NCI-H1092 (cell line): Measurements from ENCODE around the gene SOD2.
A peak's percentile ranks its signal among the peaks of the same experiment; 100 is the strongest.
"Not testable (repeated sequence)": the region's sequence is repeated elsewhere in the genome, so short reads cannot be mapped to it uniquely, and the experiment has no call there.

ENCODE experiments used
- DNase-seq: peaks from one replicate; lab custom pipeline; 2025; lab: John Stamatoyannopoulos, UW

Gene SOD2

GRCh38 chr6:159693128-159693893, at the start of gene SOD2:
TSS of gene SOD2 (minus strand) at chr6:159693241. CDS start at chr6:159693167, 74 bp downstream.
- peak; percentile 95 for DNase-seq

GRCh38 chr6:159742165-159742564, 49.1 kb upstream of the SOD2 start:
- no peak for DNase-seq

GRCh38 chr6:159739341-159739740, 46.3 kb upstream of the SOD2 start:
- DNase-seq = no peak

- DNase-seq = no peak
Observed at GRCh38 chr6:159736908-159737307, 43.9 kb upstream of the SOD2 start.

GRCh38 chr6:159733395-159733794, 40.4 kb upstream of the SOD2 start:
- not testable (repeated sequence) for DNase-seq

GRCh38 chr6:159732550-159732949, 39.5 kb upstream of the SOD2 start:
- not testable (repeated sequence) for DNase-seq

GRCh38 chr6:159730332-159730676, 37.3 kb upstream of the SOD2 start:
- no peak for DNase-seq

- DNase-seq = no peak
Observed at GRCh38 chr6:159729598-159730331, 36.7 kb upstream of the SOD2 start.

- no peak for DNase-seq
Observed at GRCh38 chr6:159728531-159728964, 35.5 kb upstream of the SOD2 start.

GRCh38 chr6:159727717-159728445, 34.8 kb upstream of the SOD2 start:
- peak; percentile 63 for DNase-seq

- peak; percentile 98 for DNase-seq
Observed at GRCh38 chr6:159726918-159727716, 34.1 kb upstream of the SOD2 start, which contains the start of gene WTAP. TSS of gene WTAP (plus strand) at chr6:159727506. CDS start at chr6:159736266, 8,760 bp downstream.

- DNase-seq = peak; percentile 86
Observed at GRCh38 chr6:159726255-159726917, 33.3 kb upstream of the SOD2 start.

GRCh38 chr6:159725208-159725607, 32.2 kb upstream of the SOD2 start:
- DNase-seq = not testable (repeated sequence)

- no peak for DNase-seq
Observed at GRCh38 chr6:159724778-159725177, 31.7 kb upstream of the SOD2 start.

- DNase-seq = no peak
Observed at GRCh38 chr6:159723259-159723658, 30.2 kb upstream of the SOD2 start.

- no peak for DNase-seq
Observed at GRCh38 chr6:159722655-159723054, 29.6 kb upstream of the SOD2 start.

- DNase-seq = not testable (repeated sequence)
Observed at GRCh38 chr6:159721981-159722380, 28.9 kb upstream of the SOD2 start.

GRCh38 chr6:159720708-159721107, 27.7 kb upstream of the SOD2 start:
- no peak for DNase-seq

GRCh38 chr6:159719287-159719686, 26.2 kb upstream of the SOD2 start:
- no peak for DNase-seq

GRCh38 chr6:159718634-159719033, 25.6 kb upstream of the SOD2 start:
- DNase-seq = no peak
